ENCODE data around the gene SAFB. TPM values are rescaled to one million over a fixed set of nuclear protein-coding genes. Genes with fewer than 3 reads are reported as not detected.

SAFB gene
- total RNA-seq, 1 experiment from 2014 or later: 171 TPM

DNA sequence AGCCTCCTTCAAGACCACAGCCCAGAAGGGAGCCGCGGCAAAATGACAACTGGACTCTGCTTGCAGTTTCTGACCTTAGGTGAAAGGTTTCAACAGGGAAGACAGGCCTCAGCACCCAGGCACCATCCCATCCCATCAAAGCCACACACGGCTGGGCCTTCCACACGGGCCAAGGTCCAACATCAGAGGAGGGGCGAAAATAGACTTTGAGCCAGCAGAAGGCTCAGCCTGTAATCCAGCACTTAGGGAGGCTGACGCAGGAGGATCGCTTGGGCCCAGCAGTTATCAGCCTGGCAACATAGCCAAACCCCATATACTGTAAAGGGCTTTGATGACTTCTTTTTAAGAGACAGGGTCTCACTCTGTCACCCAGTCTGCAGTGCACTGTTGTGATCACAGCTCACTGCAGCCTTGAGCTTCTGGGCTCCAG is 28.3 kb upstream of the SAFB start:
- intact Hi-C loops (cut with micrococcal nuclease; ENCODE audit: unreplicated experiment): no loop called here
- no peak overlapping the region for H3K27ac ChIP-seq (ENCODE audit: low read depth, low read length, poor library complexity, severe bottlenecking)
- no peaks in the 10 kb centered on the region for H3K27me3 ChIP-seq (replicated peaks; ENCODE audit: insufficient read depth, low read depth, low read length, poor library complexity)
- no TSS peak for BruUV-seq (replicated peaks)
- DNase-seq (ENCODE audit: low spot score): no peak
- ChIA-PET CTCF (no interaction called here), POLR2A (ENCODE audit: low non-redundant PET) (interaction anchor here (0.6 kb wide), 1 partner anchor 366 kb away, joined by 4 read pairs; no protein-coding TSS in a partner anchor)
- no peaks in the 10 kb centered on the region for H3K9me3 ChIP-seq (ENCODE audit: low read depth, low read length, poor library complexity, severe bottlenecking)
- H3K36me3 ChIP-seq (ENCODE audit: insufficient read depth, low read length, poor library complexity, severe bottlenecking): peaks cover 94% of the 10 kb centered on the region
- peaks cover 23% of the 10 kb centered on the region for H3K4me1 ChIP-seq (ENCODE audit: insufficient read depth, low read length, poor library complexity, severe bottlenecking)
- no peak overlapping the region for H3K4me3 ChIP-seq (ENCODE audit: low read depth, low read length, poor library complexity, severe bottlenecking)
- TF ChIP-seq, protein P1, sequence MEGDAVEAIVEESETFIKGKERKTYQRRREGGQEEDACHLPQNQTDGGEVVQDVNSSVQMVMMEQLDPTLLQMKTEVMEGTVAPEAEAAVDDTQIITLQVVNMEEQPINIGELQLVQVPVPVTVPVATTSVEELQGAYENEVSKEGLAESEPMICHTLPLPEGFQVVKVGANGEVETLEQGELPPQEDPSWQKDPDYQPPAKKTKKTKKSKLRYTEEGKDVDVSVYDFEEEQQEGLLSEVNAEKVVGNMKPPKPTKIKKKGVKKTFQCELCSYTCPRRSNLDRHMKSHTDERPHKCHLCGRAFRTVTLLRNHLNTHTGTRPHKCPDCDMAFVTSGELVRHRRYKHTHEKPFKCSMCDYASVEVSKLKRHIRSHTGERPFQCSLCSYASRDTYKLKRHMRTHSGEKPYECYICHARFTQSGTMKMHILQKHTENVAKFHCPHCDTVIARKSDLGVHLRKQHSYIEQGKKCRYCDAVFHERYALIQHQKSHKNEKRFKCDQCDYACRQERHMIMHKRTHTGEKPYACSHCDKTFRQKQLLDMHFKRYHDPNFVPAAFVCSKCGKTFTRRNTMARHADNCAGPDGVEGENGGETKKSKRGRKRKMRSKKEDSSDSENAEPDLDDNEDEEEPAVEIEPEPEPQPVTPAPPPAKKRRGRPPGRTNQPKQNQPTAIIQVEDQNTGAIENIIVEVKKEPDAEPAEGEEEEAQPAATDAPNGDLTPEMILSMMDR (conservative IDR thresholded peaks at IDR 0.05; ENCODE audit: low read depth, low read length): no peak
- no peak for TF ChIP-seq EZH2 (IDR thresholded peaks at IDR 0.05; ENCODE audit: borderline replicate concordance, low read depth, low read length, poor library complexity, severe bottlenecking)

DNA sequence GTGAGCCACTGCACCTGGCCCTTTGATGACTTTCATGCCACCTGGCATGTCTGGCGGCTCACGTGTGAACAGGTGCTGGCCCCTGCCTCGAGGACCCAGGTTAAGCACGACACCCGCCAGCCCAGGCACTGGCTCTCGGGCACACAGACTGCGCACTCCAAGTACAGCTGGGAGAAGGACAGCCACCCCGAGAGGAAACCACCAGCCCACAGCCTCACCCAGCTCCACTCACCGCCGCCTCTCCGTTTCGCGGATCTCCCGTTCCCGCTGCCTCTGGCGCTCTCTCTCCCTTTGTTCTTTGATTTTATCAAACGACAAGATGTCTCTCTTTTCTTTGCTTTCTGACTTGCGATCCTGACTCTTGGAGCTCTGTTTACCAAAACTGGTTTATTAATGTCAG is 27.8 kb upstream of the SAFB start:
- POLR2A ChIA-PET (ENCODE audit: low non-redundant PET): no interaction called here
- H3K9me3 ChIP-seq (ENCODE audit: low read depth, low read length, poor library complexity, severe bottlenecking): no peaks in the 10 kb centered on the region
- H3K4me3 ChIP-seq (ENCODE audit: low read depth, low read length, poor library complexity, severe bottlenecking): no peak overlapping the region
- DNase-seq (ENCODE audit: low spot score): no peak
- CTCF ChIA-PET: no interaction called here
- no peaks in the 10 kb centered on the region for H3K27me3 ChIP-seq (replicated peaks; ENCODE audit: insufficient read depth, low read depth, low read length, poor library complexity)
- no peak overlapping the region for H3K27ac ChIP-seq (ENCODE audit: low read depth, low read length, poor library complexity, severe bottlenecking)
- H3K36me3 ChIP-seq (ENCODE audit: insufficient read depth, low read length, poor library complexity, severe bottlenecking): peaks cover 95% of the 10 kb centered on the region
- intact Hi-C loops (cut with micrococcal nuclease; ENCODE audit: unreplicated experiment): no loop called here
- peaks cover 23% of the 10 kb centered on the region for H3K4me1 ChIP-seq (ENCODE audit: insufficient read depth, low read length, poor library complexity, severe bottlenecking)
- BruUV-seq (replicated peaks): no TSS peak
- no peak for TF ChIP-seq EZH2 (IDR thresholded peaks at IDR 0.05; ENCODE audit: borderline replicate concordance, low read depth, low read length, poor library complexity, severe bottlenecking)
- TF ChIP-seq, protein P1 (conservative IDR thresholded peaks at IDR 0.05; ENCODE audit: low read depth, low read length): no peak

DNA sequence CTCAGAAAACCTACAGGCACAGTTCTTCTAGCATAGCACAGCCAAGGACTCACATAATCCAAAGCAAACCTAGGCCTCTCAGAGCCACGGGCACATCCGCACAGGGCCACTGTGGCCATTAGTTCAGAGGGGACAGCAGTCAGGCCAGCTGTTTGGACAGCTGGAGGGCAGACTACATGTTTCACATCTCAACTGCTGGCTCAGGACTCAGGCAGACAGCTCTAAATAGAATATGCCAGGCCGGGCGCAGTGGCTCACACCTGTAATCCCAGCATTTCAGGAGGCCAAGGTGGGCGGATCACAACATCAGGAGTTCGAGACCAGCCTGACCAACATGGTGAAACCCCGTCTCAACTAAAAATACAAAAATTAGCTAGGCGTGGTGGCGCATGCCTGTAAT is 27.1 kb upstream of the SAFB start:
- no peaks in the 10 kb centered on the region for H3K27me3 ChIP-seq (replicated peaks; ENCODE audit: insufficient read depth, low read depth, low read length, poor library complexity)
- H3K9me3 ChIP-seq (ENCODE audit: low read depth, low read length, poor library complexity, severe bottlenecking): no peaks in the 10 kb centered on the region
- peaks cover 95% of the 10 kb centered on the region for H3K36me3 ChIP-seq (ENCODE audit: insufficient read depth, low read length, poor library complexity, severe bottlenecking)
- no peak for DNase-seq (ENCODE audit: low spot score)
- intact Hi-C loops (cut with micrococcal nuclease; ENCODE audit: unreplicated experiment): no loop called here
- no peak overlapping the region for H3K27ac ChIP-seq (ENCODE audit: low read depth, low read length, poor library complexity, severe bottlenecking)
- no TSS peak for BruUV-seq (replicated peaks)
- H3K4me1 ChIP-seq (ENCODE audit: insufficient read depth, low read length, poor library complexity, severe bottlenecking): peaks cover 23% of the 10 kb centered on the region
- no peak for TF ChIP-seq EZH2 (IDR thresholded peaks at IDR 0.05; ENCODE audit: borderline replicate concordance, low read depth, low read length, poor library complexity, severe bottlenecking)
- TF ChIP-seq, protein P1 (conservative IDR thresholded peaks at IDR 0.05; ENCODE audit: low read depth, low read length): no peak
- H3K4me3 ChIP-seq (ENCODE audit: low read depth, low read length, poor library complexity, severe bottlenecking): no peak overlapping the region
- POLR2A ChIA-PET (ENCODE audit: low non-redundant PET): no interaction called here
- CTCF ChIA-PET: interaction anchor here (0.6 kb wide), 1 partner anchor 424 kb away, joined by 4 read pairs; no protein-coding TSS in a partner anchor

Measured in A673 (cell line).